ENCODE measurements around the gene C10orf143.

GRCh38 chr10:130041451-130042371, 68.9 kb downstream of the C10orf143 start:
- no peak for TF ChIP-seq CTCF (IDR thresholded peaks at IDR 0.05; ENCODE audit: insufficient read depth, low read length, poor library complexity, severe bottlenecking)
- TF ChIP-seq EZH2phosphoT487 (conservative IDR thresholded peaks at IDR 0.05; ENCODE audit: low read length): no peak
